Brain pericyte (primary cell): ENCODE measurements around the gene PSMD4.
"Not testable (repeated sequence)": the region's sequence is repeated elsewhere in the genome, so short reads cannot be mapped to it uniquely, and the experiment has no call there.

Source experiments
- DNase-seq: peaks from one replicate; pipeline ENCODE4 v3.0.0-alpha.2; 2012; ENCODE audit warnings: low read depth, low spot score

The PSMD4 gene

DNA sequence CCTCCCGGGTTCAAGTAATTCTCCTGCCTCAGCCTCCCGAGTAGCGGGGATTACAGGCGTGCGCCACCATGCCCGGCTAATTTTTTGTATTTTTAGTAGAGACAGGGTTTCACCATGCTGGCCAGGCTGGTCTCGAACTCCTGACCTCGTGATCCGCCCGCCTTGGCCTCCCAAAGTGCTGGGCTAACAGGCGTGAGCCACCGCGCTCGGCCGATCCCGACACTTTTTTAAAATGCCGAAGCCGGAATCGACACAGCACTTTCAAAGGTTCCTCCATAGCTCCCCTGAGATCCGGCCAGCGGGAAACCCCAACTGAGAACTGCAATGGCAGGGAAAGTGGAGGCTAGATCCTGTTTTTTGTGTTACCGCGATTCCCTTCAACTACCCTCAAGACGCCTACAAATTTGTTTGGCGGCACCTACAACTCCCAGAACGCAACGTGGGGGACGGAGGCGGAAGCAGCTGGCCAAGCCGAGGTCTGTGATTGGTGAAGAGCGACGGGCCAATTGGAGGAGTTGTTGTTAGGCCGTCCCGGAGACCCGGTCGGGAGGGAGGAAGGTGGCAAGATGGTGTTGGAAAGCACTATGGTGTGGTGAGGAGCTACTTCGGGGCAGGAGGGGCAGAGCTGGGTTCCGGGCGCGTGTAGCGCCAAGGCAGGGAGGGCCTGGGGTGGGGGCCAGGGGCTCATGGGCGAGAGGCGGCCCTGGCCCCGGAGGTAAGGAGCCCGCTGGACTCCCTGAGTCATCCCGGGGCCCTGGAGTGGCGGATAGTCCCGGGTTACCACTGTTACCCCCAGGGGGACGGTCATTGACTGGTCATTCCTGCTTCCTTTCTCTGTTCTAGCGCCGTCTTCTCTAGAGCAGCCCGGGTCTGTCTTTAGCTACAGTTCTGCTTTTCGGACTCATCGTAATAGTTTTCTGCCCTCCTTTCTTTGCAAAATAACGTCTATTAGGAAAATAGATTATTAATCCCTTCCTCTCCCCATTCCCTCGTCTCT is at the start of gene PSMD4:
Gene PSMD4 (plus strand): TSS at position 518 of the 997 bp plus-strand sequence. CDS start 49 bp downstream, at position 567.
- peak; percentile 90 for DNase-seq

GRCh38 chr1:151205381-151205965 is 49.1 kb upstream of the PSMD4 start:
- DNase-seq = not testable (repeated sequence)

DNA sequence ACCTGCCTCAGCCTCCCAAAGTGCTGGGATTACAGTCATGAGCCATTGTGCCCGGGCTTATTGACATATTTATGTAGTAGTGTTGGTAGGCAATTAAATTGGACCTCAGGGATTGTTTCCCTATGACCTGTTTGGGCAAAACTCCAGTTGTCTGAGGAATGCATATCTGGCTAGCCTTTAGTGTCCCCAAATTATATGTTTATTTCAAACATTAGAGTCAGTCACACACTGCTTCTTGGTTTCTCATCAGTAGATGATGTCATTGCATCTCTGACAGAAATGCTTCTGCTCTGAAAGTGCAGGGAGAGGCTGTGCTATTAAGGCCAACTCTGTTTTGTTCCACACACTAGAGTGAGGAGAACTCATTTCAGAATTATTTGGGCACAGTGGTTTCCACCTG is 43.7 kb upstream of the PSMD4 start:
- no peak for DNase-seq

DNA sequence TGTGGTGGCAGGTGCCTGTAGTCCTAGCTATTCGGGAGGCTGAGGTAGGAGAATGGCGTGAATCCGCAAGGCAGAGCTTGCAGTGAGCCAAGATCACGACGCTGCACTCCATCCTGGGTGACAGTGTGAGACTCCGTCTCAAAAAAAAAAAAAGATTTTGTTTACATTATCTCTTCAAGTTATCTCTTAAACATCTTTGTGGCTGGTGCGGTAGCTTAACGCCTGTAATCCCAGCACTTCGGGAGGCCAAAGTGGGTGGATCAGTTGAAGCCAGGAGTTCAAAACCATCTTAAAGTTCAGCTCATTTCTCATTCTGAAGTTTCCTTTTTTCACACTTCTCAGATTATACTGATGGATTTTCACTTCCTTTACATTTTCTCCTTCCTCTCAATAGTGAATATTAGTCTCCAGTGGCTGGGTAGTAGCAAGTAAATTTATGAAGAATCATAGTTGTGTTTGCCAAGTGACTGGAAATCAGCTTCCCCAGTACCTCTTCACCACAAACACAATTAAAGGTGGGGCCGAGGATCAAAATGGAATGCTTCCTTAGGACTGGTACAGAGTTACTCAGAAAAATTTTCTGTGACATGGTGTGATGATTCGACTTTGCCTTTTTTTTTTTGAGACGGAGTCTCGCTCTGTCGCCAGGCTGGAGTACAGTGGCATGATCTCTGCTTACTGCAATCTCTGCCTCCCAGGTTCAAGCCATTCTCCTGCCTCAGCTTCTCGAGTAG is 42.4 kb upstream of the PSMD4 start:
- no peak for DNase-seq

DNA sequence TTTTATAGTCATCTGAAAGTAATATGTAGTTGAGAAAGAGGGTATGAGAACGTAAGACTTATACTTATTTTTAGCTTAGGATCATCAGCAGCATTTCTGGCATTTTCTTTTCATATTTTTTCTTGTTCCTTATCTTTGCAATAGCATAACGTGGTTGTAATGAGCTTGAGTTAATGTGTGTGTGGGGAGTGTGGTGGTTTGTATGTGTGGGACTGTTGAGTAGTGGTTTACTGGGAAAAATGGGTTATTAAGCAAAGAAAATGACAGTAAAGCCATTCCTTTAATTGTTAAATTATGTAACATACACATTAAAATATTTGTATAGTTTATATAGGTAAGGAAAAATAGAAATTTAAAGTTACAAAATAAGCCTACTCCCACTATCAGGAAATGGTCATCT is 41.0 kb upstream of the PSMD4 start:
- no peak for DNase-seq

DNA sequence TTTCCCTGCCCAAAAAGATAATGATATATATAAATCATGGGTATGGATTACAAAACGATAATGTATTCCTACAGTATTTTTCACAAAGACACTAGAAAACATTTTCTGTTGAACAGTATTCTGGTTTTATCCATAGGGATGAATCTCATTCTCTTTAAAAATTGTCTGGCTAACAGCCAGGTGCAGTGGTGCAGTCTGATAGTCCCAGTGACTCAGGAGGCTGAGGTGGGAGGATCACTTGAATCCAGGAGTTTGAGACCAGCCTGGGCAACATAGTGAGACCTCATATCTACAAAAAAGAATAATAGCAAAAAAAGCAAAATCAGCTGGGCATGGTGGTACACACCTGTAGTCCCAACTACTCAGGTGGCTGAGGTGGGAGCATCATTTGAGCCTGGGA is 32.9 kb upstream of the PSMD4 start:
- DNase-seq = no peak

- DNase-seq = no peak
These were observed 32.4 kb upstream of the PSMD4 start for GRCh38 chr1:151222130-151222529.

DNA sequence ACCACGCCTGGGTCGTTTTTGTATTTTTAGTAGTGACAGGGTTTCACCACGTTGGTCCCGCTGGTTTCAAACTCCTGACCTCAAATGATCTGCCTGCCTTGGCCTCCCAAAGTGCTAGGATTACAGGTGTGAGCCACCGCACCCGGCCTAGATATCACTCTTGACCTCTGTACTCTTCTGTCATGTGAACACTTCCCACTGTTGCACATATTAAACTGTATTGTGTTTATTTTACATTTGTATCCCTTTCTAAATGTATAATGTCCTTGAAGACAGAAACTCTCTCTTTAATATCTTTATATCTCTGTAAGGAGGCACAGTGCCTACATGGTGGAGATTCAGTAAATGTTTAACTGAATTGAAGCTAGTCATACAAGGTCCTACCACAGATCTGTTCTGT is 19.3 kb upstream of the PSMD4 start:
- no peak for DNase-seq

GRCh38 chr1:151237678-151238466 is 16.7 kb upstream of the PSMD4 start:
- no peak for DNase-seq

DNA sequence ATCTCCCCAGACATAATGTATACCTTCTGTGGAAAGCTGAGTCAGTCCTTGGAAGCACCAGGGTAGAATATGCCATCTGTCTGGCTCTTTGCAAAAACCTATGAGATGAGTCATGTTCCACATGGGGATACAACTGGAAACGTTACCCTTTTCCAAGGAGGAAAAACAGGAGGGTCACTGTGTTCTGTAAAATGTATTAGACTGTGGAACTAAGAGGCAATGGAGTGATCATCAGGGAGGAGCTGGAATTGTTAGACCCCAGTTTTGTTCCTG is 16.1 kb upstream of the PSMD4 start:
- peak; percentile 29 for DNase-seq

DNA sequence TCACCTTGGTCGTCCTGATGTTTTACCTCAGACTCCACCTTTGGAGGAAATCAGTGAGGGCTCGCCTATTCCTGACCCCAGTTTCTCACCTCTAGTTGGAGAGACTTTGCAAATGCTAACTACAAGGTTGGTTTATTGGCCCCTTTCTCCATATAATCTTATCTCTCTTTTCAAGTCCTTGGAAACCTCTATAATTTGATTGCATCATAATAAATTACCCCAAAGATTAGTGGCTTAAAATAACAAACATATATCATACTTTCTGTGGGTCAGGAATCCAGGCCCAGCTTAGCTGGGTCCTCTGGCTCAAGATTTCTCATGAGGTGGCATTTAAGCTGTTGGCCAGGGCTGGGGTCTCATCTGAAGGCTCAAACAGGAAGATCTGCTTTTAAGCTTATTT is 12.1 kb upstream of the PSMD4 start:
- DNase-seq = no peak

DNA sequence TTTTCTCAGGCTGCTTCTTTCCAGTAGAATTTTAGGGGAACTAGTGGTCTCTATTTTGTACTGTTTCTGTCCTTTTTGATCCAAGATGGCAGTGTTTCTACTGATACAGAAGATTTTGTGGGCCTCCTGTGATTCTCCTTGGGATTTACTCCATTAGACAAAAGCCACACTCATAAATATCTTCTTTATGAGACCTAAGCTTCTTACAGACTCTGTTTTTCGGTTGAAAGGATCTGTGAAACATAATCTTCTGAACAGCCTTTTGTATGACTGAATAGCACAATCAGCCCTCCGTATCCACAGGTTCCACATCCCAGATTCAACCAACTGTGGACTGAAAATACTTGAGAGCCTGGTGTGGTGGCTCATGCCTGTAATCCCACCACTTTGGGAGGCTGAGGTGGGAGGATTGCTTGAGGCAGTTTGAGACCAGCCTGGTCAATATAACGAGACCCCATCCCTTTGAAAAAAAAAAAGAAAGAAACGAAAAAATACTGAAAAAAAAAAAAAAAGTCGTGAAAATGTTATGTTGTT is 10.8 kb upstream of the PSMD4 start:
- no peak for DNase-seq

- DNase-seq = no peak
These were observed 7.7 kb upstream of the PSMD4 start for GRCh38 chr1:151246786-151247185.

GRCh38 chr1:151251656-151252470 is 2.7 kb upstream of the PSMD4 start:
- peak; percentile 22 for DNase-seq

DNA sequence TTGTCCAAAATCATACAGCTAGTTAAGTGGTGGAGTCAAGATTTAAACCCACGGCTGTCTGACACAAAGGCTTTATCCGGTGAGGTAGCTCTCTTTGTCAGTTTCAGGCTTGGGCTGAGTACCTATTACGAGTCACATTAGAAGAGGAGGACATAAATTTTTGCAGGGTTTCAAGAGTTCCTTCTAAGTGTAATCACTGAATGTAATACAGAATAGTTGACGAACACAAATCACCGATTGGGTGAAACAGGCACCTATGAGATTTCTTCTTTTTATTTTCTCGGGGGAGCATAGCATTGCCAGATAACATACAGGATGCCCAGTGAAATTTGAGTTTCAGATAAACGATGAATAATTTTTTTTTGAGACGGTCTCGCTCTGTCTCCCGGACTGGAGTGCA is 847 bp downstream of the PSMD4 start:
- DNase-seq = no peak

- DNase-seq = no peak
These were observed 4.8 kb downstream of the PSMD4 start for GRCh38 chr1:151259351-151259750.

- DNase-seq = no peak
These were observed 11.1 kb downstream of the PSMD4 start for GRCh38 chr1:151265446-151266236.

GRCh38 chr1:151266315-151266714 is 11.8 kb downstream of the PSMD4 start:
- DNase-seq = no peak

GRCh38 chr1:151266821-151267220 is 12.3 kb downstream of the PSMD4 start:
- no peak for DNase-seq

GRCh38 chr1:151267760-151268159 is 13.2 kb downstream of the PSMD4 start:
- DNase-seq = no peak
